SK-N-SH (cell line): ENCODE measurements around the gene ASAP2.

ENCODE experiments used
- CTCF ChIP-seq: fragments of 200-600 bp; sonication (generic); IDR thresholded peaks from 2 replicates; pipeline ENCODE4 v1.6.1; 2017; ENCODE audit warnings: antibody characterized with exemption, mild to moderate bottlenecking, moderate library complexity
- EP300 ChIP-seq, 2 experiments: IDR thresholded peaks; 2 replicates each; pipeline versions ENCODE4 v1.4.0 to v1.6.1; 2012; ENCODE audit warnings: borderline replicate concordance in 1 of 2, low read depth in 1 of 2, low read length in 1 of 2
- FOXM1 ChIP-seq: IDR thresholded peaks from 2 replicates; pipeline ENCODE4 v1.4.0; 2012; ENCODE audit warnings: low read depth, mild to moderate bottlenecking
- SIN3A ChIP-seq: IDR thresholded peaks from 2 replicates; pipeline ENCODE4 v1.6.1; 2012; ENCODE audit warnings: low read depth, mild to moderate bottlenecking, low read length, moderate library complexity, borderline replicate concordance
- SMC3 ChIP-seq: IDR thresholded peaks from 2 replicates; pipeline ENCODE4 v1.6.1; 2012; ENCODE audit warnings: low read depth, low read length, improper control_type of control experiment
- TF ChIP-seq, protein P1 (sequence below): fragments of 150-350 bp; IDR thresholded peaks from 2 replicates; pipeline ENCODE4 v1.6.1; 2017; ENCODE audit warnings: antibody characterized with exemption, low read length, low read depth, borderline replicate concordance
- TF ChIP-seq, protein P2 (sequence below): IDR thresholded peaks from 2 replicates; pipeline ENCODE4 v1.4.0; 2012; ENCODE audit warnings: low read depth

GRCh38 chr2:9256570-9257043 is 50.0 kb downstream of the ASAP2 start:
- TF ChIP-seq, protein P1, sequence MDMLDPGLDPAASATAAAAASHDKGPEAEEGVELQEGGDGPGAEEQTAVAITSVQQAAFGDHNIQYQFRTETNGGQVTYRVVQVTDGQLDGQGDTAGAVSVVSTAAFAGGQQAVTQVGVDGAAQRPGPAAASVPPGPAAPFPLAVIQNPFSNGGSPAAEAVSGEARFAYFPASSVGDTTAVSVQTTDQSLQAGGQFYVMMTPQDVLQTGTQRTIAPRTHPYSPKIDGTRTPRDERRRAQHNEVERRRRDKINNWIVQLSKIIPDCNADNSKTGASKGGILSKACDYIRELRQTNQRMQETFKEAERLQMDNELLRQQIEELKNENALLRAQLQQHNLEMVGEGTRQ, result no peak
- TF ChIP-seq CTCF (no peak), EP300 (IDR thresholded peaks at IDR 0.05; ENCODE audit: borderline replicate concordance in 1 of 2, low read depth in 1 of 2, low read length in 1 of 2) (peak; percentile 73 to 85; a peak in 3 of 4 replicates), FOXM1 (0 out of 2 replicates have a peak, but pooled peaks have one; percentile 37), SMC3 (0 out of 2 replicates have a peak, but pooled peaks have one; percentile 3), SIN3A (no peak)
- TF ChIP-seq, protein P2, sequence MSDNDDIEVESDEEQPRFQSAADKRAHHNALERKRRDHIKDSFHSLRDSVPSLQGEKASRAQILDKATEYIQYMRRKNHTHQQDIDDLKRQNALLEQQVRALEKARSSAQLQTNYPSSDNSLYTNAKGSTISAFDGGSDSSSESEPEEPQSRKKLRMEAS, result no peak
